ENCODE data around the gene CLASP1. TPM values are rescaled to one million over a fixed set of nuclear protein-coding genes. Genes with fewer than 3 reads are reported as not detected.

CLASP1 gene
- total and polyA plus RNA-seq, 2 experiments from 2014 or later, result 16.6 to 56.3 TPM

GRCh38 chr2:121527009-121527682 is 122.1 kb downstream of the CLASP1 start:
- no peak overlapping the region for H3K27ac ChIP-seq (ENCODE audit: low read depth)
- peaks cover 7% of the 10 kb centered on the region for H3K36me3 ChIP-seq (ENCODE audit: insufficient read depth)
- H3K4me3 ChIP-seq, result no peak overlapping the region
- H3K4me1 ChIP-seq (ENCODE audit: insufficient read depth), result peaks cover 14% of the 10 kb centered on the region
- Mint-ChIP-seq H3K27me3 (ENCODE audit: insufficient read depth, low read depth, poor library complexity) (peaks cover 7% of the 10 kb centered on the region), H3K4me1 (peaks cover 42% of the 10 kb centered on the region), H3K9me3 (no peaks in the 10 kb centered on the region), H3K36me3 (ENCODE audit: low read depth) (peaks cover 22% of the 10 kb centered on the region), H3K27ac (no peak overlapping the region), H3K4me3 (no peak overlapping the region)
- no peak overlapping the region for H3K4me2 ChIP-seq
- TF ChIP-seq ZNF114 (CRISPR knock-in tag; IDR thresholded peaks at IDR 0.05) (no peak), ETS1 (IDR thresholded peaks at IDR 0.05) (no peak), CREB1 (CRISPR knock-in tag; IDR thresholded peaks at IDR 0.05; ENCODE audit: low read depth) (no peak), EZH2phosphoT487 (IDR thresholded peaks at IDR 0.05; ENCODE audit: unreplicated experiment) (no peak), EZH2 (IDR thresholded peaks at IDR 0.05; ENCODE audit: low read depth, unreplicated experiment) (no peak), STAT1 (IDR thresholded peaks at IDR 0.05; ENCODE audit: unreplicated experiment) (no peak), REST (IDR thresholded peaks at IDR 0.05; ENCODE audit: unreplicated experiment) (no peak), JUNB (IDR thresholded peaks at IDR 0.05; ENCODE audit: unreplicated experiment) (no peak), ZNF331 (CRISPR knock-in tag; IDR thresholded peaks at IDR 0.05; ENCODE audit: low read depth) (no peak), POLR2AphosphoS5 (IDR thresholded peaks at IDR 0.05; ENCODE audit: low read depth) (no peak), ZNF462 (CRISPR knock-in tag; IDR thresholded peaks at IDR 0.05) (no peak), CTCF (conservative IDR thresholded peaks at IDR 0.05; ENCODE audit: low read depth in 2 of 2) (no peak), NANOG (IDR thresholded peaks at IDR 0.05; ENCODE audit: borderline replicate concordance) (no peak)
- no peaks in the 10 kb centered on the region for H3F3A ChIP-seq (replicated peaks; ENCODE audit: low read depth)
- H2AFZ ChIP-seq, result no peak overlapping the region
- 0 out of 2 replicates have a peak, but pooled peaks cover 8% of the 10 kb centered on the region for H4K20me1 ChIP-seq (replicated peaks; ENCODE audit: insufficient read depth)
- peaks cover 36% of the 10 kb centered on the region for H3K79me2 ChIP-seq (replicated peaks; ENCODE audit: insufficient read depth)
- DNase-seq (ENCODE audit: low spot score) (no peak), ATAC-seq (no peak)
- H3K27me3 ChIP-seq (ENCODE audit: insufficient read depth), result no peaks in the 10 kb centered on the region
- no peaks in the 10 kb centered on the region for H3K9me2 ChIP-seq (ENCODE audit: insufficient read depth)
